IMR-90 (cell line): Measurements from ENCODE around the gene KLHL12. TPM values are rescaled to one million over a fixed set of nuclear protein-coding genes. Genes with fewer than 3 reads are reported as not detected.

Experiments
- ATAC-seq: fragments of 200-7000 bp; cut with Tn5 transposase; 2 replicates; pipeline ENCODE4 v1.9.1; 2020; ENCODE audit warnings: low read depth, mild to moderate bottlenecking, moderate library complexity
- BruUV-seq: library from RNA; stranded (reverse); fragments of 400-500 nt; replicated peaks from 2 replicates; lab custom pipeline; 2021; lab: Mats Ljungman, UMichigan
- CTCF ChIA-PET: fragments of 300-600 bp; formaldehyde crosslinking; extraction: SDS; loops from one replicate; lab custom pipeline; 2021; ENCODE audit warnings: antibody characterized with exemption; lab: Yijun Ruan, JAX
- POLR2A ChIA-PET: fragments of 300-600 bp; sonication (Branson Sonifier 250); formaldehyde crosslinking; loops from one replicate; lab custom pipeline; 2022; ENCODE audit warnings: antibody characterized with exemption; ENCODE audit not compliant: unreplicated experiment; lab: Charles Lee
- DNase-seq: peaks from one replicate; pipeline ENCODE4 v3.0.0; 2013
- H2AFZ ChIP-seq: replicated peaks from 2 replicates; pipeline ENCODE3; 2013; ENCODE audit warnings: low read length, mild to moderate bottlenecking; ENCODE audit not compliant: poor library complexity
- H2AK5ac ChIP-seq: 2 replicates; pipeline ENCODE4 v1.6.1; 2013; ENCODE audit warnings: low read depth, low read length, inconsistent platforms
- H2AK9ac ChIP-seq: replicated peaks from 2 replicates; pipeline ENCODE3; 2013; ENCODE audit warnings: mild to moderate bottlenecking, low read depth, low read length, moderate library complexity; ENCODE audit not compliant: poor library complexity
- H2BK120ac ChIP-seq: 2 replicates; pipeline ENCODE4 v1.6.1; 2013; ENCODE audit warnings: low read depth, low read length, inconsistent platforms
- H2BK15ac ChIP-seq: 3 replicates; pipeline ENCODE4 v1.6.1; 2013; ENCODE audit warnings: low read depth, low read length, inconsistent platforms
- H2BK20ac ChIP-seq: 2 replicates; pipeline ENCODE4 v1.6.1; 2013; ENCODE audit warnings: low read depth, mild to moderate bottlenecking, inconsistent platforms, low read length, moderate library complexity
- H2BK5ac ChIP-seq: 2 replicates; pipeline ENCODE4 v1.6.1; 2013; ENCODE audit warnings: mild to moderate bottlenecking, low read depth, low read length, inconsistent platforms; ENCODE audit not compliant: poor library complexity, severe bottlenecking
- H3K14ac ChIP-seq: replicated peaks from 2 replicates; pipeline ENCODE4 v1.6.1; 2013; ENCODE audit warnings: low read depth, low read length, inconsistent platforms
- H3K18ac ChIP-seq: 2 replicates; pipeline ENCODE4 v1.6.1; 2013; ENCODE audit warnings: low read depth, low read length, control low read depth
- H3K23ac ChIP-seq: 2 replicates; pipeline ENCODE4 v1.6.1; 2013; ENCODE audit warnings: low read depth, low read length, inconsistent platforms
- H3K27ac ChIP-seq: 2 replicates; pipeline ENCODE4 v1.5.1; 2013; ENCODE audit warnings: mild to moderate bottlenecking, control low read depth, low read length; ENCODE audit not compliant: insufficient read depth
- H3K27me3 ChIP-seq: 2 replicates; pipeline ENCODE4 v1.6.1; 2013; ENCODE audit warnings: low read length; ENCODE audit not compliant: control insufficient read depth, insufficient read depth
- H3K36me3 ChIP-seq: 2 replicates; pipeline ENCODE4 v1.6.1; 2013; ENCODE audit warnings: low read length, mixed read lengths; ENCODE audit not compliant: control insufficient read depth, insufficient read depth
- H3K4ac ChIP-seq: 2 replicates; pipeline ENCODE4 v1.6.1; 2013; ENCODE audit warnings: low read depth, low read length, inconsistent platforms
- H3K4me1 ChIP-seq: 2 replicates; pipeline ENCODE4 v1.6.1; 2013; ENCODE audit warnings: low read length, mixed read lengths; ENCODE audit not compliant: control insufficient read depth, insufficient read depth
- H3K4me2 ChIP-seq: 2 replicates; pipeline ENCODE4 v1.6.1; 2013; ENCODE audit warnings: low read depth, mild to moderate bottlenecking, control low read depth, low read length, moderate library complexity
- H3K4me3 ChIP-seq: 2 replicates; pipeline ENCODE4 v1.5.1; 2013; ENCODE audit warnings: low read depth, mild to moderate bottlenecking, control low read depth, low read length, moderate library complexity; ENCODE audit not compliant: insufficient read depth
- H3K56ac ChIP-seq: 2 replicates; pipeline ENCODE4 v1.6.1; 2013; ENCODE audit warnings: low read length, inconsistent platforms; ENCODE audit not compliant: insufficient read depth; ENCODE audit errors: extremely low read depth
- H3K79me1 ChIP-seq, 2 experiments: 2 replicates each; pipeline ENCODE4 v1.6.1; 2013; ENCODE audit warnings: low read length in 2 of 2, inconsistent platforms in 1 of 2, low read depth in 1 of 2
- H3K9ac ChIP-seq: 2 replicates; pipeline ENCODE4 v1.6.1; 2013; ENCODE audit warnings: low read depth, low read length, control low read depth
- H3K9me1 ChIP-seq: 2 replicates; pipeline ENCODE4 v1.6.1; 2013; ENCODE audit warnings: low read length, inconsistent platforms; ENCODE audit not compliant: insufficient read depth
- H3K9me3 ChIP-seq: 2 replicates; pipeline ENCODE4 v1.6.1; 2013; ENCODE audit warnings: low read length; ENCODE audit not compliant: control insufficient read depth, insufficient read depth
- H4K20me1 ChIP-seq: 2 replicates; pipeline ENCODE4 v1.6.1; 2013; ENCODE audit warnings: low read length, inconsistent platforms; ENCODE audit not compliant: insufficient read depth
- H4K5ac ChIP-seq: 2 replicates; pipeline ENCODE4 v1.6.1; 2013; ENCODE audit warnings: mild to moderate bottlenecking, low read depth, low read length, control low read depth
- H4K8ac ChIP-seq, 2 experiments: 2 replicates each; pipeline ENCODE4 v1.6.1; 2013; ENCODE audit warnings: low read depth in 2 of 2, low read length in 2 of 2, control low read depth in 1 of 2, inconsistent platforms in 1 of 2
- H4K91ac ChIP-seq: 2 replicates; pipeline ENCODE4 v1.6.1; 2013; ENCODE audit warnings: low read depth, low read length, inconsistent platforms; ENCODE audit not compliant: insufficient read depth
- BHLHE40 ChIP-seq: fragments of 150-350 bp; IDR thresholded peaks from 2 replicates; pipeline ENCODE4 v1.6.1; 2016; ENCODE audit warnings: mild to moderate bottlenecking, low read depth, low read length
- CEBPB ChIP-seq: IDR thresholded peaks from 2 replicates; pipeline ENCODE4 v1.6.1; 2012; ENCODE audit warnings: low read depth, low read length, improper control_type of control experiment
- CHD1 ChIP-seq: IDR thresholded peaks from 2 replicates; pipeline ENCODE4 v1.6.1; 2012; ENCODE audit warnings: low read depth, low read length, improper control_type of control experiment
- ELK1 ChIP-seq: fragments of 150-350 bp; IDR thresholded peaks from 2 replicates; pipeline ENCODE4 v1.6.1; 2016; ENCODE audit warnings: low read depth, mild to moderate bottlenecking, low read length, moderate library complexity, borderline replicate concordance
- FOS ChIP-seq: fragments of 150-350 bp; IDR thresholded peaks from 2 replicates; pipeline ENCODE4 v1.6.1; 2016; ENCODE audit warnings: low read depth, low read length
- MXI1 ChIP-seq: IDR thresholded peaks from 2 replicates; pipeline ENCODE4 v1.6.1; 2012; ENCODE audit warnings: low read depth, mild to moderate bottlenecking, low read length, moderate library complexity, borderline replicate concordance
- NFE2L2 ChIP-seq: fragments of 150-350 bp; IDR thresholded peaks from 2 replicates; pipeline ENCODE4 v1.6.1; 2016; ENCODE audit warnings: low read depth, mild to moderate bottlenecking, low read length
- POLR2A ChIP-seq: IDR thresholded peaks from 2 replicates; pipeline ENCODE4 v1.6.1; 2012; ENCODE audit warnings: mild to moderate bottlenecking, low read depth, low read length
- RAD21 ChIP-seq: IDR thresholded peaks from 2 replicates; pipeline ENCODE4 v1.6.1; 2012; ENCODE audit warnings: low read length, improper control_type of control experiment
- RCOR1 ChIP-seq: IDR thresholded peaks from 2 replicates; pipeline ENCODE4 v1.6.1; 2012; ENCODE audit warnings: mild to moderate bottlenecking, low read length, improper control_type of control experiment; ENCODE audit not compliant: insufficient replicate concordance
- WGBS, 2 experiments: methylation state at CpG; one replicate each; pipeline versions ENCODE4 v1.1.5 to v1.1.7; 2013; ENCODE audit warnings: missing lambda C conversion rate in 2 of 2; ENCODE audit not compliant: insufficient read length in 1 of 2; ENCODE audit errors: extremely low coverage in 2 of 2; 5-methylcytosine and 5-hydroxymethylcytosine counted together
- dilution Hi-C: fragments of 300-500 bp; cut with HindIII; formaldehyde crosslinking; loops from one replicate; pipeline ENCODE4 v1.14.3; 2018; ENCODE audit warnings: low sequenced_read_pairs; ENCODE audit not compliant: unreplicated experiment
- in situ Hi-C: fragments of 300-500 bp; cut with MboI; formaldehyde crosslinking; loops from 3 replicates; pipeline ENCODE4 v1.14.3; 2019; ENCODE audit warnings: low sequenced_read_pairs, inconsistent platforms, mixed read lengths
- intact Hi-C: fragments of 100-400 bp; cut with micrococcal nuclease; formaldehyde crosslinking; loops from 2 replicates; pipeline ENCODE4 v1.10.0; 2022
- polyA plus RNA-seq, 3 experiments: library from polyadenylated mRNA; depleted of rRNA; stranded (reverse); fragments of >200 nt; gene quantifications; 2 replicates each; pipeline ENCODE4 v1.2.3, GENCODE V29; 2012; ENCODE audit warnings: low replicate concordance in 1 of 3
- total RNA-seq: library from RNA; depleted of rRNA; stranded (reverse); fragments of >200 nt; gene quantifications from 2 replicates; pipeline ENCODE4 v1.2.3, GENCODE V29; 2012
- TF ChIP-seq, protein P1 (sequence below): conservative IDR thresholded peaks from 2 replicates; pipeline ENCODE4 v1.5.1; 2012; ENCODE audit warnings: mild to moderate bottlenecking, low read depth, low read length, improper control_type of control experiment

The KLHL12 gene
- total and polyA plus RNA-seq, 2 of the 4 experiments (the other 2 are of a cell fraction) = 17.2 to 38.4 TPM

DNA sequence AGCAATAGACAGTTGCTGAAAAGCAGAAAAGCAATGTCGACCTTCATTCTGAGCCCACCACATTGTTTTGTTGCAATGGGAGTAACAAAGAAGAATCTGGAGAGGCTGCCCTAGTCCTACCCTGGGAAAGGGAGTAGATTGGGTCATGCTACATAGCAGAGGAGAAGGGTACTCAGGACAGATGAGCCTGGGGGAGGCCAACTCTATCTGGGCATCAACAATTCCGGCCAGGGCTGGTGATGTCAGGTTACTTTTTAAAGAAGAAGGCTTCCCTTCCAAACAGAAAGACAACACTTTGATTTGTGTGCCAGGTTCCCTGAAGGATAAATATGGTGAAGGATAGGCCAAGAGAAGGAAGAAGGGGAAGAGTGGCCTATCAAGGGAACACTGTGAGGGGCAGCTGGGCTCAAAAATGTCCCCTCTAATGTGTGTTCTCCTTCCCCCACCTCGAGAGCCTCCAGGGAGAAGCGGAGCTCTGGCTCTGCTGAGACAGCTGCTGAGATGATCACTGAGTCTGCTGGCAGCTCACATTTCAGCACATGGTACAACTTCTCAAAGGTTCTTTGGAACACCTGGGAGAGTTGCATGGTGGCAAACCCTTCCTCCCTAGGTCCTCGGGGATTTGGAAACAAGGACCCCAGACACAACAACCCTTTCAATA, 34.3 kb upstream of the KLHL12 start:
- no TSS peak for BruUV-seq
- H2BK5ac ChIP-seq = no peak overlapping the region
- no peak overlapping the region for H2BK120ac ChIP-seq
- no peak overlapping the region for H3K9ac ChIP-seq
- ChIA-PET CTCF (no interaction called here), POLR2A (no interaction called here)
- H4K5ac ChIP-seq = no peak overlapping the region
- no peak overlapping the region for H3K56ac ChIP-seq
- no peak overlapping the region for H3K14ac ChIP-seq
- no peak overlapping the region for H2AK5ac ChIP-seq
- H3K4me1 ChIP-seq = peaks cover 15% of the 10 kb centered on the region
- no peaks in the 10 kb centered on the region for H3K27me3 ChIP-seq
- in situ Hi-C loops = no loop called here
- no peak overlapping the region for H2BK15ac ChIP-seq
- no peak overlapping the region for H3K18ac ChIP-seq
- no peak overlapping the region for H3K4ac ChIP-seq
- H3K9me1 ChIP-seq = peaks cover 19% of the 10 kb centered on the region
- no peak overlapping the region for H4K91ac ChIP-seq
- intact Hi-C loops = no loop called here
- peaks cover 8% of the 10 kb centered on the region for H3K36me3 ChIP-seq
- H2AK9ac ChIP-seq = no peak overlapping the region
- peaks cover 16 to 28% of the 10 kb centered on the region in 2 experiments for H3K79me1 ChIP-seq
- H4K8ac ChIP-seq = no peak overlapping the region
- ATAC-seq (no peak), DNase-seq (no peak)
- no peak overlapping the region for H3K4me3 ChIP-seq
- WGBS, 2 experiments = 100% methylated on average over 2 of the region's 5 CpGs; no CpG with 5 or more reads in 1 of the 2 experiments
- H3K9me3 ChIP-seq = no peaks in the 10 kb centered on the region
- H3K27ac ChIP-seq = no peak overlapping the region
- TF ChIP-seq ELK1 (no peak), POLR2A (no peak), MXI1 (no peak), CEBPB (no peak), RCOR1 (no peak), RAD21 (no peak), NFE2L2 (no peak), CHD1 (no peak), BHLHE40 (no peak), FOS (no peak)
- TF ChIP-seq, protein P1, sequence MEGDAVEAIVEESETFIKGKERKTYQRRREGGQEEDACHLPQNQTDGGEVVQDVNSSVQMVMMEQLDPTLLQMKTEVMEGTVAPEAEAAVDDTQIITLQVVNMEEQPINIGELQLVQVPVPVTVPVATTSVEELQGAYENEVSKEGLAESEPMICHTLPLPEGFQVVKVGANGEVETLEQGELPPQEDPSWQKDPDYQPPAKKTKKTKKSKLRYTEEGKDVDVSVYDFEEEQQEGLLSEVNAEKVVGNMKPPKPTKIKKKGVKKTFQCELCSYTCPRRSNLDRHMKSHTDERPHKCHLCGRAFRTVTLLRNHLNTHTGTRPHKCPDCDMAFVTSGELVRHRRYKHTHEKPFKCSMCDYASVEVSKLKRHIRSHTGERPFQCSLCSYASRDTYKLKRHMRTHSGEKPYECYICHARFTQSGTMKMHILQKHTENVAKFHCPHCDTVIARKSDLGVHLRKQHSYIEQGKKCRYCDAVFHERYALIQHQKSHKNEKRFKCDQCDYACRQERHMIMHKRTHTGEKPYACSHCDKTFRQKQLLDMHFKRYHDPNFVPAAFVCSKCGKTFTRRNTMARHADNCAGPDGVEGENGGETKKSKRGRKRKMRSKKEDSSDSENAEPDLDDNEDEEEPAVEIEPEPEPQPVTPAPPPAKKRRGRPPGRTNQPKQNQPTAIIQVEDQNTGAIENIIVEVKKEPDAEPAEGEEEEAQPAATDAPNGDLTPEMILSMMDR = no peak
- H2BK20ac ChIP-seq = no peak overlapping the region
- dilution Hi-C loops = no loop called here
- H3K4me2 ChIP-seq = no peak overlapping the region
- H2AFZ ChIP-seq = no peak overlapping the region
- peaks cover 13% of the 10 kb centered on the region; the same call in 1 of the 2 replicates for H4K20me1 ChIP-seq
- H3K23ac ChIP-seq = no peak overlapping the region
